Aorta (tissue), 5 donors: ENCODE results near the gene PTK7. TPM values are rescaled to one million over a fixed set of nuclear protein-coding genes. Genes with fewer than 3 reads are reported as not detected.
"Not testable (repeated sequence)": the region's sequence is repeated elsewhere in the genome, so short reads cannot be mapped to it uniquely, and the experiment has no call there.

Source experiments
- ATAC-seq: fragments of 200-7000 bp; cut with Tn5 transposase; one replicate; pipeline ENCODE4 v1.9.1; 2022; ENCODE audit warnings: moderate library complexity; ENCODE audit not compliant: low FRiP score
- DNase-seq, 2 donors: peaks; one replicate each; pipeline ENCODE4 v3.0.0-alpha.2; 2020
- H3K27ac ChIP-seq, 2 donors: one replicate each; pipeline ENCODE4 v1.5.1; 2013; ENCODE audit warnings: low read length in 2 of 2, mild to moderate bottlenecking in 2 of 2, moderate library complexity in 2 of 2, control low read depth in 1 of 2, inconsistent platforms in 1 of 2, low read depth in 1 of 2
- H3K27me3 ChIP-seq, 2 donors: one replicate each; pipeline ENCODE4 v1.6.1; 2013; ENCODE audit warnings: control low read depth in 1 of 2, low read length in 1 of 2, mild to moderate bottlenecking in 1 of 2, moderate library complexity in 1 of 2; ENCODE audit not compliant: insufficient read depth in 2 of 2, control insufficient read depth in 1 of 2
- H3K36me3 ChIP-seq, 2 donors: one replicate each; pipeline ENCODE4 v1.6.1; 2013; ENCODE audit warnings: control low read depth in 1 of 2, low read length in 1 of 2, mild to moderate bottlenecking in 1 of 2; ENCODE audit not compliant: insufficient read depth in 2 of 2, control insufficient read depth in 1 of 2
- H3K4me1 ChIP-seq, 2 donors: one replicate each; pipeline ENCODE4 v1.6.1; 2013; ENCODE audit warnings: low read length in 2 of 2, control low read depth in 1 of 2, mild to moderate bottlenecking in 1 of 2, moderate library complexity in 1 of 2; ENCODE audit not compliant: insufficient read depth in 2 of 2, control insufficient read depth in 1 of 2
- H3K4me3 ChIP-seq, 2 donors: one replicate each; pipeline ENCODE4 v1.5.1; 2013; ENCODE audit warnings: low read length in 2 of 2, control low read depth in 1 of 2, mild to moderate bottlenecking in 1 of 2
- H3K9me3 ChIP-seq: one replicate; pipeline ENCODE4 v1.6.1; 2013; ENCODE audit warnings: mild to moderate bottlenecking, low read length; ENCODE audit not compliant: control insufficient read depth
- WGBS, 2 donors: extraction: QIAGEN DNeasy Blood & Tissue Kit; methylation state at CpG; one replicate each; pipeline ENCODE4 v1.1.7; 2013; 5-methylcytosine and 5-hydroxymethylcytosine counted together
- intact Hi-C, 2 donors: fragments of 100-400 bp; cut with DNase I; formaldehyde crosslinking; loops; one replicate each; pipeline versions ENCODE4 v1.14.2 to v1.15.0; 2022
- polyA plus RNA-seq, 2 donors: library from polyadenylated mRNA; stranded (reverse); fragments of 200-250 nt; gene quantifications; one replicate each; pipeline ENCODE4 v1.2.3, GENCODE V29; 2013
- total RNA-seq, 2 donors: library from RNA; stranded (reverse); fragmentation: NEBNext Ultra II Directional; extraction: Animal tissue kit (Norgen Biotek cat#: 25700); gene quantifications; one replicate each; pipeline ENCODE4 v1.2.1, GENCODE V29; 2021
- donor health status: healthy with polysubstance abuse.
- donor health status: Bipolar disorder and iron deficiency.
- donor health status: DM: no; HTN: no; CAD: no.
- donor health status: DM: no; HTN: no; CAD: no.
- donor health status: DM: yes; HTN: yes; CAD: no.

Gene PTK7
- total and polyA plus RNA-seq, 4 donors, result 0.13 to 9.6 (median 5.0) TPM

DNA sequence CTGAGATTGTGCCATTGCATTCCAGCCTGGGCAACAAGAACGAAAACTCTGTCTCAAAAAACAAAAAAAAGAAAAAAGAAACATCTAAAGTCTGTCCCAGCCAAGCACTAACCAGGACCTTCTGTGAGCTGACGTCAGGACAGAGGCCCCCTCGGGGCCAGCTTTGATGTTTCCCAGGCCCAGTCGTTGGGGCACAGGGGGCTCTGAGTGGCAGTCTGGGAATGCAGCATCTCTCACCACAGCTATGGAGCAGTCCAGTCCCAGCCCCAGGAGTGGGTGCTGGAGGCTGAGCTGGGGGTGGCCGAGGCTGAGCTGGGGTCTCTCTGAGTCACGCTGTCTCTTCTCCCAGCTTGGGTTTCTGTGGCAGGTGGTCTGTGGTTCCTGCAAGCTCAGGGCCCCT is 49.0 kb downstream of the PTK7 start:
- Histone ChIP-seq H3K4me1 (no peaks in the 10 kb centered on the region), H3K27me3 (no peaks in the 10 kb centered on the region), H3K27ac (no peak overlapping the region), H3K36me3 (no peaks in the 10 kb centered on the region), H3K4me3 (no peak overlapping the region), H3K9me3 (no peaks in the 10 kb centered on the region)
- DNase-seq, result peak in 1 of 2 donors; percentile 45
- intact Hi-C loops, result loop anchor here in 1 of 2 donors (5.0 kb wide), 2 partner anchors 53 to 223 kb away; no protein-coding TSS in a partner anchor
- no peak for ATAC-seq
- WGBS, 2 donors, result 72% methylated on average over 6 of the region's 6 CpGs

DNA sequence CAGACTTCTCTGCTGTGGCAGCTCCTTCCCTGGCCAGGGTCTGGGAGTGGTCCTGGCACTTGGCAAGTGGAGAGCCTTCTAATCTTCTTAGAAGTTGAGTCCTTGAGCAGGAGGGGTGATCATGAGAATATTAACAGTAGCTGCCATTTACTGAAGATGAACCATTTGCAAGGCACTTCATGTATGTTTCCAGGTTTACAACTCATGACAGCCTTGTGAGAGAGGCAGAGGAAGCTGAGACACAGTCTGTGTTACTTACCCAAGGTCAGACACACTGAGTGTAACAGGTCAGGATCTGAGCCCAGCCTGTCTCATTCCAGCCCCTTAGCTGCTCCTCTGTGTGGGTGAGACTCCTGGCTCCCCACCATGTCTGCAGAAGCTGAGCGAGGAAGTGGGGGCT is 49.4 kb downstream of the PTK7 start:
- no peak overlapping the region for H3K27ac ChIP-seq

DNA sequence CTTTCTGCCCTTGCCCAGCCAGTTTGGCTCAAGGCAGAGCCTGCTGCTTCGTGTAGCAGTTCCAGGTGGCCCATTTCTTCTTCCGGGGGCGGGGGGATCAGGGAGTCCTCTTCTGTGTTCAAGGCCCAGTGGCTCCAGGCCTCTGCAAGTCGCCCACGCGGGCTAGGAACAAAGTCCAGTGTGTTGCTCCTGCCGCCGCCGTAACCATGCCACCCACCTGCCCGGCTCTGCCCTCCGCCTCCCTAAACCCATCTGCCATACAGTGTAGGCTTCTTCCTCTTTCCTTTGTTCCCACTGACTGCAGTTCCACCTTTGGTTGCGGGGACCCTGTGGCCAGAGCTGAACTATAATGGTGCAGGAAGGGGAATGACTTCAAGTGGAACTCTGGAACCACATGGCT is 51.1 kb downstream of the PTK7 start:
- intact Hi-C loops, result loop anchor here (2.0 to 5.0 kb wide), 3 partner anchors 55 to 225 kb away; no protein-coding TSS in a partner anchor
- no peaks in the 10 kb centered on the region for H3K36me3 ChIP-seq
- no peak overlapping the region for H3K4me3 ChIP-seq
- DNase-seq, result peak in 1 of 2 donors; percentile 69
- H3K4me1 ChIP-seq, result no peaks in the 10 kb centered on the region
- H3K27me3 ChIP-seq, result no peaks in the 10 kb centered on the region
- WGBS, 2 donors, result 92 to 98% methylated on average over 12 of the region's 12 CpGs
- H3K9me3 ChIP-seq, result no peaks in the 10 kb centered on the region
- H3K27ac ChIP-seq, result no peak overlapping the region
- no peak for ATAC-seq

More for the DNA sequence above, 49.4 kb downstream of the PTK7 start:
- no peak overlapping the region for H3K4me3 ChIP-seq
- H3K27me3 ChIP-seq, result no peaks in the 10 kb centered on the region
- intact Hi-C loops, result loop anchor here in 1 of 2 donors (5.0 kb wide), 2 partner anchors 53 to 223 kb away; no protein-coding TSS in a partner anchor
- H3K4me1 ChIP-seq, result no peaks in the 10 kb centered on the region
- no peaks in the 10 kb centered on the region for H3K36me3 ChIP-seq
- no peaks in the 10 kb centered on the region for H3K9me3 ChIP-seq
- DNase-seq (peak in 1 of 2 donors; percentile 46), ATAC-seq (no peak)
- WGBS, 2 donors, result 95 to 100% methylated on average over 1 of the region's 1 CpG

DNA sequence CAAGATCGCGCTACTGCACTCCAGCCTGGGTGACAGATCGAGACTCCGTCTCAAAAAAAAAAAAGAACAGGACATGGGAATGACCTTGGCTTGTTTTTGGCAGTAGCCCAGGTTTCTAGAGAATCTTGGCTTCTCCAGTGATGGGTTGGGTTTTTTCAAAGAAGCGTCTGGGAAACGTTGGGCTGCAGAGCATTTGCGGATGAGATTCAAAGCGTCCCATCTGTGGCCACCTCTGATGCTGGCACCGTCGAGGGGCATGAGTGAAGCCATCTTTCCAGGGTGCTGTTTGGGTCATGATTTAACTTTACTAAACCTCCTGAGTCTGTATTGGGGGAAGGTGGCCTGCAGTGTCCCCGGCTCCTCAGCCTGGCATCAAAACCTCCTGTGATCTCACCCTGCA is 51.8 kb downstream of the PTK7 start:
- 64 to 67% methylated on average over 11 of the region's 11 CpGs for WGBS, 2 donors
- ATAC-seq (no peak), DNase-seq (no peak)
- Histone ChIP-seq H3K4me1 (no peaks in the 10 kb centered on the region), H3K9me3 (no peaks in the 10 kb centered on the region), H3K36me3 (no peaks in the 10 kb centered on the region), H3K27me3 (no peaks in the 10 kb centered on the region), H3K4me3 (no peak overlapping the region), H3K27ac (no peak overlapping the region)
- intact Hi-C loops, result loop anchor here (2.0 to 5.0 kb wide), 3 partner anchors 56 to 226 kb away; no protein-coding TSS in a partner anchor

DNA sequence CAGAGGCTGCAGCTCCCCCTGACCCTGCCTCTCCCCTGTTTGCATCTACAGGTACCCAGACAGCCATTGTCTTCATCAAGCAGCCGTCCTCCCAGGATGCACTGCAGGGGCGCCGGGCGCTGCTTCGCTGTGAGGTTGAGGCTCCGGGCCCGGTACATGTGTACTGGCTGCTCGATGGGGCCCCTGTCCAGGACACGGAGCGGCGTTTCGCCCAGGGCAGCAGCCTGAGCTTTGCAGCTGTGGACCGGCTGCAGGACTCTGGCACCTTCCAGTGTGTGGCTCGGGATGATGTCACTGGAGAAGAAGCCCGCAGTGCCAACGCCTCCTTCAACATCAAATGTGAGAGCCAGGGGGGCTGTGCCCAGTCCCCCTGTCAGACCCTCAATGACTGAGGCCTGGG is 52.8 kb downstream of the PTK7 start:
- no peak for DNase-seq
- Histone ChIP-seq H3K36me3 (no peaks in the 10 kb centered on the region), H3K9me3 (no peaks in the 10 kb centered on the region), H3K27me3 (no peaks in the 10 kb centered on the region), H3K4me3 (no peak overlapping the region), H3K4me1 (no peaks in the 10 kb centered on the region), H3K27ac (no peak overlapping the region)
- intact Hi-C loops, result loop anchor here in 1 of 2 donors (5.0 kb wide), 2 partner anchors 57 to 227 kb away; no protein-coding TSS in a partner anchor
- WGBS, 2 donors, result 9 to 12% methylated on average over 16 of the region's 16 CpGs
- no peak for ATAC-seq

DNA sequence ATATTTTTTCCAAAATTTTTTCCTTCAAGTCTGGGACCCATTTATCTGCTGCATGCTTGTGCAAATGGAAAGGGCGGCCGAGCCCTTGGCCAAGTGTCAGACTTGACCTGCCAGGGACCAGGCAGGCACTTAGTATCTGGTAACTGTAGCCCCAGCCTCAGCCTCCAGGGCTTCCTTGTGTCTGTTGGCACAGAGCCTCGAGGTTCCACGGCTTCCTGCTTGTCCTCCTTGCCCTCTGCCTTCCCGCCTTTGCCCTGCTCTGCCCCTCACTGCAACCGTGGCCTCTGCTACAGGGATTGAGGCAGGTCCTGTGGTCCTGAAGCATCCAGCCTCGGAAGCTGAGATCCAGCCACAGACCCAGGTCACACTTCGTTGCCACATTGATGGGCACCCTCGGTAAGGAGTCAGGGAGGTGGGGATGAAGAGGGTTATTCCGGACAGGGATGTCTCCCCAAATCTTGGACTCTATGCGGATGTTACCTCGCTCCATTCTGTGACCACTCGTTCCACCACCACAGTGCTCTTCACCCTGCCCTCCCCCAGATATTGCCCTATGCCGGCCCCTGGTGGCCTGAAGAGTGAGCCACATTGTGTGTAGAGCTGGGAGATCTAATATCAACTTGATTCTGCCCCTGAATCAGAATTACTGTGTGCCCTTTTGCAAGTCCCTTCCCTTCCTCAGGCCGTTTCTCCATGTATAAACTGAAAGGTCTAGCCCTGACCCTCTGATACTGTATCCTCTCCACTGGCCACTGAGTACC is 53.5 kb downstream of the PTK7 start:
- no peak overlapping the region for H3K27ac ChIP-seq
- H3K9me3 ChIP-seq, result no peaks in the 10 kb centered on the region
- H3K27me3 ChIP-seq, result no peaks in the 10 kb centered on the region
- no peaks in the 10 kb centered on the region for H3K36me3 ChIP-seq
- WGBS, 2 donors, result 14 to 17% methylated on average over 15 of the region's 15 CpGs
- intact Hi-C loops, result loop anchor here (2.0 to 5.0 kb wide), 3 partner anchors 57 to 229 kb away; no protein-coding TSS in a partner anchor
- no peak for DNase-seq
- ATAC-seq, result peak; percentile 70
- no peaks in the 10 kb centered on the region for H3K4me1 ChIP-seq
- H3K4me3 ChIP-seq, result no peak overlapping the region

DNA sequence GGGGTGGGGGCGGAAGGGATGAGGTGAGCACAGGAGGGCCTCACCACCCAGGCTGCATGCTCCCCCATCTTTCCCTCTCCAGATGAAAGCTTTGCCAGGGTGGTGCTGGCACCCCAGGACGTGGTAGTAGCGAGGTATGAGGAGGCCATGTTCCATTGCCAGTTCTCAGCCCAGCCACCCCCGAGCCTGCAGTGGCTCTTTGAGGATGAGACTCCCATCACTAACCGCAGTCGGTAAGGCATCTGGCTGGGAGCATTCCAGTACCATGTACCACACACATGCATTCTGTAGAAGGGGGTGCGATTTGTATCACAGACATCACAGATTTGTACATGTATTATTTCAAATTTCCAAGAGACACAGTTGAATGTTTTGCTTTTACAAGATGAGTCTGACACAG is 54.3 kb downstream of the PTK7 start:
- Histone ChIP-seq H3K27ac (no peak overlapping the region), H3K9me3 (no peaks in the 10 kb centered on the region), H3K36me3 (no peaks in the 10 kb centered on the region), H3K27me3 (no peaks in the 10 kb centered on the region), H3K4me3 (no peak overlapping the region), H3K4me1 (no peaks in the 10 kb centered on the region)
- 92 to 95% methylated on average over 7 of the region's 7 CpGs for WGBS, 2 donors
- ATAC-seq (no peak), DNase-seq (no peak)
- intact Hi-C loops, result loop anchor here in 1 of 2 donors (2.0 kb wide), 1 partner anchor 230 kb away; no protein-coding TSS in a partner anchor

DNA sequence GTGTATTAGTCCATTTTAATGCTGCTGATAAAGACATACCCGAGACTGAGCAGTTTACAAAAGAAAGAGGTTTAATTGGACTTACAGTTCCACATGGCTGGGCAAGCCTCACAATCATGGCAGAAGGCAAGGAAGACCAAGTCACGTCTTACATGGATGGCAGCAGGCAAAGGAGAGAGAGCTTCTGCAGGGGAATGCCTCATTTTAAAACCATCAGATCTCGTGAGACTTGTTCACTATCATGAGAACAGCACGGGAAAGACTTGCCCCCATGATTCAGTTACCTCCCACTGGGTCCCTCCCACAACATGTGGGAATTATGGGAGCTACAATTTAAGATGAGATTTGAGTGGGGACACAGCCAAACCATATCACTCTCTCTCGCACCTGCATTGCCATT is 55.3 kb downstream of the PTK7 start:
- whole genome bisulfite sequencing, 2 donors, result 82 to 84% methylated on average over 5 of the region's 5 CpGs
- intact Hi-C loops, result loop anchor here in 1 of 2 donors (2.0 kb wide), 1 partner anchor 231 kb away; no protein-coding TSS in a partner anchor
- H3K9me3 ChIP-seq, H3K36me3 ChIP-seq, H3K4me1 ChIP-seq, DNase-seq, H3K27me3 ChIP-seq, H3K27ac ChIP-seq, H3K4me3 ChIP-seq, ATAC-seq: not testable (repeated sequence)

DNA sequence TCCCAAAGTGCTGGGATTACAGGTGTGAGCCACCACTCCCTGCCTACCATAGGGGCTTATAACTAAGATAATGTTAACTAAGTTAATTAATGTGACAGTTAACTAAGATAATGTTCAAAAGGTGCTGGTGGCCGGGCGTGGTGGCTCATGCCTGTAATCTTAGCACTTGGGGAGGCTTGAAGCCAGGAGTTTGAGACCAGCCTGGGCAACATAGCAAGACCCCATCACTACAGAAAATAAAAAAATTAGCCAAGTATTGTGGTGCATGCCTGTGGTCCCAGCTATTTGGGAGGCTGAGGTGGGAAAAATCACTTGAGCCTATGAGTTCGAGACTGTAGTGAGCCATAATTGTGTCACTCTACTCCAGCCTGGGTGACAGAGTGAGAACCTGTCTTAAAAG is 62.2 kb downstream of the PTK7 start:
- no peaks in the 10 kb centered on the region for H3K27me3 ChIP-seq
- no peaks in the 10 kb centered on the region for H3K36me3 ChIP-seq
- H3K4me3 ChIP-seq, result no peak overlapping the region
- ATAC-seq (no peak), DNase-seq (no peak)
- intact Hi-C loops, result no loop called here
- no peak overlapping the region for H3K27ac ChIP-seq
- H3K4me1 ChIP-seq, result no peaks in the 10 kb centered on the region
- 96 to 98% methylated on average over 3 of the region's 3 CpGs for WGBS, 2 donors
- no peaks in the 10 kb centered on the region for H3K9me3 ChIP-seq
